HG03045 (cell line): Measurements from ENCODE around the gene PTPRD.
"Not testable (repeated sequence)": the region's sequence is repeated elsewhere in the genome, so short reads cannot be mapped to it uniquely, and the experiment has no call there.

Source experiments
- ATAC-seq: cut with Tn5 transposase; IDR thresholded peaks from one replicate; pipeline ENCODE4 v1.9.1; 2021; ENCODE audit warnings: mild to moderate bottlenecking, moderate library complexity; ENCODE audit not compliant: unreplicated experiment

Gene PTPRD

DNA sequence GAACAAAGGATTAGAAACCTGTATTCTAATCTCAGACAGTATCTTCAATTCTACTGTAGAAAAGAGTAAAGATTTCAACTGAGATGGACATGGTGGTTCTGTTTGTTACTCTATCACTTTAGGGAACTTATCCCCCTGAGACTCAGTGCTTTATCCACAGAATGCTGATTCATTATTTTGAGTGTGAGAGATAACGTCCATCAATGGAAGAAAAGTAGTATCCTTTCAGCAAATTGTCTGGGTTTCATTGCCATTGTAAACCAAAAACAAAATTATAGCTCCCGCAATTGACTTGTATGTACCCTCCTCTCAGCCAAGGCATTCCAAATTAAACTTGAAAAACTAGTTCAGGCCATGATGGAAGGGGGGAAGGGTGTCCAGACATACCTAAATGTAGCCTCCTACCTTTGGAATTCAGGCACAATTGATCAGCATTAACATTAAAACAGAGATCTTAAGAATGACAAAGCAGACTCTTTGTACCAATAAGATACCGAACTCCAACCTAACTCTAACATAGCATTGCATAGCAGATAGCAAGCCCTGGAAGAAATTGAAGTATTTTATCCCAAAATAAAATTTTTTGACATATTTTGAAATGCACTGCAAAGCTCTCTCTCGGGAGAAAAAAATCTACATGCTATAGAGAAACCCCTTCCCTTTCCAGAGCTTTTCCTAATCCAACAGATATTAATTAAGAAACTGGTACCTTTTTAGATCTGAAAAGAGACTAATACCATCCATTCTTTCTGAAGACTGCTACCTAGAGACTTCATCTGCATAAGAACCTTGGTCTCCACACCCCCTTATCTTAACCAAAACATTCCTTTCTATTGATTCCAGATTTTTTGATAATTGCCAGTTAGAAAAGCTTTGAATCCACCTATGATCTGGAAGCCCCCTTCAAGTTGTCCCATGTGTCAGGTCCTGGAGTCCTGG lies 1055.7 kb downstream of the PTPRD start:
- ATAC-seq = no peak

DNA sequence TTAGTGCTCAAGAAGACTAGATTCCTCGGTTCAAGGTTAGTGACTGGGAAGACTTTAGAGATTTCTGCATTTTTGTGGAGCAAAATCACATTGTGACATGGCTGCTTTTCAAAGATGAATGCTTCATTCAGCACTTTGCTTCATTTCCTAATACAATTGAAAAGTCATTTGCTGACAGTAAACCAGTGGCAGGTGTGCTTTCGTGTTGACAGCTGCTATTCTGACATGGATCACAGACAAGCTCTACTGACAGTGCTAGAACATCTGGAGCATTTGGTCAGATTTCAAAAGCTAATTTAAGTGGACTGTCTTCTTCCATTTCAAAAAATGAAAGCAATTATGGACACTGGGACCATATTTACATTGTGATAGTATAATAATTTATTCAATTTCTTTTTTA lies 1060.1 kb downstream of the PTPRD start:
- ATAC-seq = no peak

DNA sequence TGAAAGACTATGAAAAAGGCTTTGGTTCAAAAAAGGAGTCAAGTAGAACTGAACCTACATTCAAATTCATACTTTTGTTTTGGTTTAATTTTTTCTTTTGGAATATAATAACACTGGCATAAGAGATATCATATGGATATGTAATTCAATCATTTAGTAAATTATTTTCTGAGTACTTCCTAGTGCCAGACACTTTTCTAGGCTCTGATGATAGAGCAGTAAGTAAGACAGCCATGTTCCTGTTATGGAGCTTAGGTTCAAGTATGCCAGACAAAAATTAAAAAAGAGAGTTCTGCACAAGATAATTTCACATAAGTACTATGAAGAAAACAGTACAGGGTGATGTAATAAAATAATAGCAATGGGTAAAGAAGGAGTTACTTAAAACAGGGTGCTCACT lies 1074.0 kb downstream of the PTPRD start:
- ATAC-seq = no peak

DNA sequence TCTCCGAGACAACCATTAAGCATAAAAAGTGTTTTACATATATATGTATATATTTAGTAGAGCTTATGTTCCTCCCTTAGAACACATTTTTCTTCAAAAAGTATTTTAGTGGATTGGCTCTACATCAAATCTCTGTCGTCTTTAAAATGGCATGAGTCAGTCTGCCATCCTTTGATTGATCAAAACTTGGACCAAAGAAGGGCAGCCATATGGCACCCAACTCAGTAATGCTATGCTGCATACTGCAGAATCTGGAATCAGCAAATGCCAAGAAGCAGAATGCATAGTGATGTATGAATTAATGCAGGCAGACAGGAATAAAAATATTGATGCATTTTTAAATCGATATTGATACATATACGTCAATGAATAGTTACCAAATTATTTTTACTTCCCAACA lies 1074.4 kb downstream of the PTPRD start:
- no peak for ATAC-seq

DNA sequence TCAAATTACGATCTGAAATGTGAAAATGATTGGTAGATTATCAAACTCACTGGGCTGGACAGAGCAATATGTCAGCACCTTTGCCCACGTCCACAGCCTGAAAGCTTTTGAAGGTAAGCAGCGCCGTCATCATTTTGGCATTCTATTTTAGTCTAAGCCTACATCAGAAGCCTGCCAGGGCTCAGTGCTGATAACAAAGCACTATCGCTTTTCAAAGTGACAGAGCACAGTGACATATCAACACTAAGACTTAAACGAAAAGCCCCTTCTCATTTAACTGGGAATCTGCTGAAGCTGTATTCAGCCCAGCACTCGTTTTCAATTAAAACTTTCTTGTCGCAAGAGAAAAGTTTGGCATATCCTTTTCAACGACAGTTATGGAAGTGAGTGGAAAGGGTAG lies 1076.3 kb downstream of the PTPRD start:
- no peak for ATAC-seq

DNA sequence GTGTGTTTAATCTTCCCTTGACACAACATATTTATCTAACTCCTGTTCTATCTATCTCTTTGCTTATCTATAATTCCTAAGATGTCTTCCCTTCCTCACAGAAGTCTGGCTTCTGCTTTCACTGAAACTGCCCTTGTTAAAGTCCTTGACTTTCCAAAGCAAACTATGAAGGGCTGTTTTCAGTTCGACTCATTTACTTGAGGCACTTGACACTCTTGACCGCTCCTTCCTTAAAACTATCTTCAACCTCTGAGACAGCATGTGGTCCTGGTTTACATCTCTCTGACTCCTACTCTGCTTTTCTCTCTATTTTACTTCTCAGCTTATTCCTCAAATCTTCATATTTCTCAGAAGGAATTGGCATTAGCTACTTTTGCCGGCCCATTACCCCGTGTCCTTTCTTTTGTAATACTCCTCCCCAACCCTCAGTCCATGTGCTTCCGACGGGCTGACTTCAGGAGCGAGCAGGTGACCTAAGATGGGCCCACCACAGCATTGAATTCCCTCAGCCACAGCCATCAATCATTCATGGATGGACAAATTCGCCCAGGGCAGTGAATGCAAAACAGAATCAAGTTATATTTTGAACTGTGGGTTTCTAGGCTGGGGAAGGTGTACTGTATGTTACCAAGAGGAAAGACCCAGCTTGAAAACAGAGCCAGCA lies 1089.2 kb downstream of the PTPRD start:
- no peak for ATAC-seq

DNA sequence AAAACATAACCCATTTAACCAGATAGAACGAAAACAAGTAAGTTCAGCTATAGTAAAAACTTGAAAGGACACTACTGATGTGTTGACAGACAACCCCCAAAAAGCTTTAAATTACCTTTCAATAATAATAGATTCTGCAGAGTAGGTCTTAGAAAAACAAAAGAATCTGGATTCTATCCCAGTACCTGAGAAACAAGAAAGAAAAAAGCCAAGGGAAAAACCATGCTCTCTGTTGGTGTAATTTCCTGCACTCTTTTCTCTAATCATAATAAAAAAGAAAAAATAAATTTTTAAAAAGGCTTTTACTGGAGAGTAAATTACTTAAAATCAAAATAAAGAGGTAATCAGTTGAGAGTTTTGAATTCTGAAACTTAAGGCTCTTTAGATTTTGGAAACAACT lies 1090.4 kb downstream of the PTPRD start:
- no peak for ATAC-seq

DNA sequence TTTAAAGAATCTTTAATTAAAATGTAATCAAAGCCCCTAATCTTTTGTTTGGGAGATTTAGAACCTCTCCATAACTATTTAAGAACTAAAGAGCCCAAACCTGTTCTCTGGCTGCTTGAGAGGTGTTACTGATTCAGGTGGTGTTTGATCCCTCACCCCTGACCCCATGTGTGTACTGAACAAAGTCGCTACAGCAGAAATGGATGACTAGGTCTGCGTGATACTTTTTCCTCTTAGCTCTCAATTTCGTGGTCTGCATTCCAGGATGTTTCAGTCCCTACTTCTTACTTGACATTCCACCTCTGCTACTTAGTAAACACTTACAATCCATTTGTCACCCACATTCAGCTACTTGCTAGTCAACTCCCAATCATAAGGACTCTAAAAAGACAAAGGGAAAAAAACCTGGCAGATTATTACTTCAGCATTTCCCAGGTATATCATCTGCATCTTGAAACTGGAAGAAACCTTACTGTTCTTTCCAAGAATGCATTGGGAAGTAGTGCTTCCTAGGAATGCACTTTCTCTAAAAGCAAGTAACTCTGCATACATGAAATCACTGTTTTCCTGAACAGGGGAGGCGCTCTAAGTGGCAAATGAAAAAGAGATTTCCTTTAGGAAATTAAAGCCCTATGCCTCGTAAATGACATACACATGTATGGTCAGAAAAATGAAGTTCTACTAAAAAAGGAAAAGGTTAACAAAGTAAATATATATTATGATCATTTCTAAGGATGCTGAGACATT lies 1091.6 kb downstream of the PTPRD start:
- no peak for ATAC-seq

DNA sequence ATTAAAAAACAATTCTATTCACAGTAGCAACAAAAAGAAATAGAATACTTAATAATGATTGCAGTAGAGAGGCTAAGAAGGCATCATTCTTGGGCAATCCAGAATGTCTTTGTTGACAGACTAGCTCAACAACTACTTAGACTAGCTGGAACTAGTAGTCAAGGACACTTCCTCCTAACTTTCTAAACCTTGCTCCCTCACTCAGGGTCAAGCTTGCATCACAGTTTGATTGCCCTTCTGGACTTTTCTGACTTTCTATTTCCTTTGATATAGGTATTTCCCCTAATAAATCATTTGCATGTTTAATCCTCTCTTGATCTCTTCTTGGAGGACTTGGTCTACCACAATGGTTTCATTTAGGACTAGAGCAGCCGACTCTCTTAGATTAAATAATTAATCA lies 1107.9 kb downstream of the PTPRD start:
- no peak for ATAC-seq

DNA sequence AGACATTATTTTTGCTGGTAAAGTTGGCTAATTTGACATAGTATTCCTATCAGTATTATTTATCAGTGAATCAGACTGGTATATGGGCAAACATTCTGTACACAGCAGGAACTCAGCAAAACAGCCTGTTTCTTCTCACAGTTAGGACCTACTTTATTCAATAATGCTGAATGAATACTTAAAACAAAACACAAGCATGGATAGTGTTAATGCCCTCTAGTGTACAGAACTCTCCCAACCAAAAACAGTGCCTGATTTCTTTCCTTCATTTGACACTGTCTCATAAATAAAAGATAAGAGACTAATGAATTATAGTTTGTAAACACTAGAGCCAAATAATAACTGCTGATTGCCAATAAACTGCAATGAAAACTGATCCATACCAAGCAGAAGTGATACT lies 1113.3 kb downstream of the PTPRD start:
- ATAC-seq = no peak

DNA sequence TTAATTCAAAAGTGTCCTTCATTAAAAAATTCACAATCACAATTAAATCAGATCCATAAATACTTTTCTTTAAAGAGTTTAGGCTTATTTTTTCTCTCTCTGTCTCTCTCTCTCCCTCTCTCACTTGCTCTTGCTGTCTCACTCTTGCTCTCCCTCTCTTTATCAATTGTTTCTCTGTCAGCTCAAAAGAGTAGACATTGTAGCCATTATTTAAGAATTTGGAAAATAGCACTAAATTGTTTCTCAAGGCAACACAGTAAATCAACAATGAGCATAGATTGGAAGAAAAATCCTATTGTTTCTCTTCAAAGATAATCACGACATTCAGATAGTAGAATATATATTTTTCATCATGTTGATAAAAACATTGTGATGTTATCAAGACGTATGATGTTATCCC lies 1114.0 kb downstream of the PTPRD start:
- ATAC-seq = no peak

DNA sequence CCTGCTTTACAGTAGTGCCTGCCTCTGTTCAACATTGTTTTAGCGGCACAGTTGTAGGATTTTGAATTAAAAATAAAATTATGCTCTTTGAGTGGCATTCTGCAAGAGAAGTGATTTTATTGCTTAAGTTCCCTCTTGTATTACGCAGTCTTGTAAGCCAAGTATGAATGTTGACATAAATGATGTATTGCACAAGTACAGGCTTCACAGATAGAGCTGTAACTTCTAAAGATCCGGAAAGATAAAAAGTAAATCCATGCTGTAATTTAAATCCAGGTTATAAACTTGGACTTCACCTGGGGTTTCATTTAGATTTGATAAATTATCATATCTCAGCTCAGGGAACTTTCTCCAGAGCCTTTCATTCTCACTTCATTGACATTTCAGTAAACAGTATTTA lies 1114.7 kb downstream of the PTPRD start:
- ATAC-seq = no peak

DNA sequence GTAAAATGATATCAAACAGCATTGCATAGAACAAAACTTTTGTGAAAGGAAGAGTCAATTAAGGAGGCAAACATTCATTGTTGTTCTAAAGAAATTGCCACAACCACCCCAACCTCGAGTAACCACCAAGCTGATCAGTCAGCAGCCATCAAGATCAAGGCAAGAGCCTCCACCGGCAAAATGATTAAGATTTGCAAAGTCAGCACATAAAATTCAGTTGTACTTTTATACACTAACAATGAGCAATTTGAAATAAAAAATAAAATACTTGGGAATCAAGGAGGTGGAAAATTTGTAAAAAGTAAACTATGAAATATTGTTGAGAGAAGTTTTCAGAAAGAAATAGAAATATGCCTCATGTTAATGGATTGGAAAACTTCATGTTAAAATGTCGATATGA lies 1118.5 kb downstream of the PTPRD start:
- ATAC-seq = no peak

DNA sequence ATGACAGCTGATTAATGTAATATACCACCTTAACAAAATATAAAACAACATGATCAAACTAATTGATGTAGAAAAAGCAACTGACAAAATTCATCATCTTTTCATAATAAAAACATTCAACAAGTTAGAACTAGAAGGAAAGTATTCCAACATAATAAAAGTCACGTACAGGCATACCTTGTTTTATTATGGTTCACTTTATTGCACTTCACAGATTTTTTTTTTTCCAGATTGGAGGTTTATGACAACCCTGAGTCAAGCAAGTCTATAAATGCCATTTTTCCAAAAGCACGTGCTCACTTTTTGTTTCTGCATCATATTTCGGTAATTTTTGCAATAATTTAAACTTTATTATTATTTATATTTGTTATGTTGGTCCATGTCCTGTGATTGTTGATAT lies 1120.3 kb downstream of the PTPRD start:
- ATAC-seq = no peak

DNA sequence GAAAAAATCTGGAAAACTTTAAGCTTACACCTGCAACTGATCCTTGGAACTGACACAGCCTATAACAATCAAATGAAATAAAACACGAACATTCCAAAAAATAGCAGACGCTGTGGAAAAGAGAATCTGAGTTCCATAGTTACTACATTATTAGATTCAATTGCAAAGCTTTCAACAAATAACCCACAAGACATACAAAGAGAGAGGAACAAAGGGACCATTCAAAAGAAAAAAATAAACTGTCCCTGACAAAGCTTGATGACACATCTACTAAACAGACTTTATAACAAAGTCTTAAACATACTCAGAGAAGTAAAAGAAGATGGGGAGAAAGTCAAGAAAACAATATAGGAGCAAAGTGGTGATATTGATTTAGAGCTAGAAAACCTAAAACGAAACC lies 1123.6 kb downstream of the PTPRD start:
- no peak for ATAC-seq

DNA sequence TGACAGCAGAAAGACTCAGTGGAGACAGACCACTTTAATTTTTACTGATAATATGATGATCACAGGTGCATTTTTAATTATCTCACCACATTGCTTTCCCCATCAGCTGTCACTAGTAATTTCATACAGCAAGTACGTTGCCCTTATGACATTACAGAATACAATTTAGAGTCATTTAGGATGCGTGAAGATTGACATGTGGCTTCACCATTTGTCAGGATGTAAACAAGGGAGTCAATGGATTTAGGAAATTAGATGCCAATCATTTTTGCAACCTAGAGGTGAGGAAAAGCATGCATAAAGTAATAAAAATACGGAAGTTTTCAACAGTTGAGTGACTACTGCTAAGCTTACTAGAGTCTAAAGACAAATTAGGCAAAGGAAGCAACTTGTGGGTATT lies 1129.6 kb downstream of the PTPRD start:
- ATAC-seq = no peak

DNA sequence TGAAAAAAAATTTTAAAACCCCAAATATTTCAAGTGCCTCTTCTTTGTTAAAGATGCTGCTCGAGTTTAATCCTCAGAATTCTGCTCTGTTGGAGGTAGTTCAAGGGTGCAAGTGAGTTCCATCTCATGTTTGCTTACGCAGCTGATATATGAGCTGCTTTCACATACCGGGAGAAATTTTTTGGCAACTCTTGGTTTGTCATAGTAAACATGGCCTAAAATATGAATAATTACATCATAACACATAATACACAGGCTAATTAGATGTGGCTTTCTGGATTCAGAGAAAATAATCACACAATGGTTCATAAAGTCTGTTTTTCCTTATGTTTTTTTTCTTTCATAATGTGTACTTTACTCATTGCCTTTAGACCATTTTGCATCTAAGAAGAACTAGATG lies 1134.1 kb downstream of the PTPRD start:
- no peak for ATAC-seq

DNA sequence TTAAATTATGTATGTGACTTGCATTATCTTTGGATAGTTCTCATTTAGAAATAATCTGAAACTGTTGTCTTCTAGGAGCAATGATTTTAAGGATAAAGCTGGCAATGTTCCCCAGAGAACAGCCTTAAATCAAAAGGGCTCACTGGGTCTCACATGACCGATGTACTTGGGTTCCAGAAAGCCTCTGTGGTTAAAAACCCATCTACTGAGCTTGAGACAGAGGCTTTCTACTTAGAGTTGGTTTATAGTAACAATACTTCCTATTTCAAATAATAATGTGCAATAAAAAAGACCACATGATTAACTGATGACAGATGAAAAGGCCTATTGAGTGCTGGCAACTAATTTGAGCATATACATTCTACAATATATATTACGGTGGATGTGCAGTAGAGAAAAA lies 1143.5 kb downstream of the PTPRD start:
- ATAC-seq = no peak

DNA sequence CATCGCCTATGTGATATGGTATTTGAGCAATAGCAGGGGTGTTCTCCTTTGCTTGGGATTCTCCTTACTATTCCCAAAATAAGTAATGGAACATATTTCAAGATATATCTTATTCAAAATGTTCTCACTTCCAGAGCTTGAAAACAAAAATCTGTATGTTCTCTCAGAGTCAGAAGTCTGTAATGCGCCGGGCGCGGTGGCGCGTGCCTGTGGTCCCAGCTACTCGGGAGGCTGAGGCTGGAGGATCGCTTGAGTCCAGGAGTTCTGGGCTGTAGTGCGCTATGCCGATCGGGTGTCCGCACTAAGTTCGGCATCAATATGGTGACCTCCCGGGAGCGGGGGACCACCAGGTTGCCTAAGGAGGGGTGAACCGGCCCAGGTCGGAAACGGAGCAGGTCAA lies 1170.9 kb downstream of the PTPRD start:
- not testable (repeated sequence) for ATAC-seq

DNA sequence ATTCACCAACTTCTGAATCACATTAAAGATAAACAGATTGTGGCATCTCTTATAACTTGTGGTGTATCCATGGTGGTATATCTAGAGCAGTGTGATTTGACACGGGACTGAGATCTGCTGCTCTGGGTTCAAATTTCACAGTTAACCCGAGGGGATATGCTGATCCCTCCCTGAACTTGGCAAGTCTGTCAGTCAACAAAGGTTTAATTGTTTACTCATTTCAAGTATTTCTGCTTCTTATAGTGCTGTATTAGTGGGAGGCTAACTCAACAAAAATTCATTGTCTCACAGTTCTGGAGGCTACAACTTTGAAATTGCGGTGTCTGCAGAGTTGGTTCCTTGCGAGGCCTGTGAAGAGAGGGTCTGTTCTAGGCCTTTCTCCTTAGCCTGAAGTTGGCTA lies 1175.2 kb downstream of the PTPRD start:
- ATAC-seq = no peak

DNA sequence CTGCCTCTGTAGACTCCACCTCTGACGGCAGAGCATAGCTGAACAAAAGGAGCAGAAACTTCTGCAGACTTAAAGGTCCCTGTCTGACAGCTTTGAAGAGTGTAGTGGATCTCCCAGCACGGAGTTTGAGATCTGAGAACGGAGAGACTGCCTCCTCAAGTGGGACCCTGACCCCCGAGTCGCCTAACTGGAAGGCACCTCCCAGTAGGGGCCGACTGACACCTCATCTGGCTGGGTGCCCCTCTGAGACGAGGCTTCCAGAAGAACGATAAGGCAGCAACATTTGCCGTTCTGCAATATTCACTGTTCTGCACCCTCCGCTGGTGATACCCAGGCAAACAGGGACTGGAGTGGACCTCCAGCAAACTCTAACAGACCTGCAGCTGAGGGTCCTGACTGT lies 1186.3 kb downstream of the PTPRD start:
- ATAC-seq = not testable (repeated sequence)

DNA sequence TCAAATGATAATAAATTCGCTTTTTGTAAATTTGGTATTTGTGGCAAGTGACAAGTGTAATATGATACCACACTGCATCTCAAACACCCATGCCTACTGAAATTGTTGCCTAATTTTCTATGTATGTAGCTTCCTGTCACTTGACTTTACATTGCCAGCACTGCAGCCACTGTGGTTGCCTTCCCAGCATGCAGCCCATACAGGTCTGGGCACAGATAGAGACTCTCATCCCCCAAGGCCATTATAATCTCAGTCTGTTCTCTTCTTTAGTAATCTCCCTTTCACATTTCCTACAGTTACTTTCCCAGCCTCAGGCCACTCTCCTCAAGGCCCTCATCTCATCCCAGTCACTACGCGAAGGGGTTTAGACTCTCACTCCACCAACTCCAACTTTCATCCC lies 1200.6 kb downstream of the PTPRD start:
- no peak for ATAC-seq
